Measurements from ENCODE around the gene EID2B.

EID2B gene

DNA sequence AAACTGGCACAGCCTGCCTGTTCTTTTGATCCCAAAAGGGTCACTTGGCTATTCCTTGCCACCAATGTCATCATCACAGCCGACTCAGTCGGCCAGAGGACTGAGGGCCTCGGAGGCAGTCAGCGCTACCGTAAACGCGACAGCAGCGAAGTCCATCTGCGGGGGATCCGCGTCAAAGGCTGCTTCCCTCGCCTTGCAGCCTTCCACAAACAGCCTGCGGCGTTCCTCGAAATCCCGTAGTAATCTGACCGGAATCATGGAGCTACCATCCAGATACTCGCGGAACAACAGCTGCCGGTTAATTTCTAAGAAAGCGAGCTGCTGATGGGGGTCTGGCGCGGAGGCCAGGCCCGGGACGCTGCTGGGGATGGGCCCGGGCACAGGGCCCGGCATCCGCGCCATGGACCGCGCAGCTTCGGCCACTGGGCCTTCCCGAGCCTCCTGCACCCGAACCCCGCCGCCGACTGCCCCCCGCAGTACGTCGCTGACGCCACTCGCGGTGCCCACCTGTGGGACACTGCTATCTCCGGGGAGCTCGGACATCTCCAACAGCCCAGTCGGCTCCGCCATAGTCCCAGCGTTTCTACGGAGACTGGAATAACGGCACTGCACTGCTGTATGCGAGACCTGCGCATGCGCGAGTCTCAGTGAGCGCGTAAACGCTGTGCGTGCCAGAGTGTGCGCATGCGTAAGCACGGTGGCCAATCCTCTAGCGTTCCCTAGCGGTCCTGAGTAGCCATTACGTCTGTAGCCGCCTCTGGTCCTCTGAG, at the start of gene EID2B:
Gene EID2B, minus strand, starts transcription at position 620 of the 770 bp plus-strand sequence. Its CDS starts 50 bp downstream, at position 570.
- peak; percentile 90 for DNase-seq (ENCODE audit: extremely low read depth in 1 of 2, low read depth in 1 of 2)

DNA sequence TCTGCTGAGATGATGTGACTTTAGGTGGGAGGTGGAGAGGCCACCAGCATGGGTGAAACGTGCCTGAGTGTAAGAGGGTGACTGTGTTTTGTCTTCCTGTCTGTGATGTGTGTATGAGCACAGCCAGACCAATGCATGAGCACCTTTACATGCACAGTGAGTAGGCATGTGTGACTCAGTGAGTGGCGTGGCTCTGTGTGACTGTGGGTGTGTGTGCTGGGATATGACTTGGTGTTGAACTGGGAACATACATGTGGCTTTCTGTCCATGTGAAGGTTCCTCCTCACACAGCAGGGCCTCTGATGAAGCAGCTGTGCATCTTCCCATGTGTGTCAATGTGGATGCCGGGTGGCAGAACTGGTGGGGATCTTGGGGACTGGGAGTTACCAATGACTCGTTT, 49.8 kb upstream of the EID2B start:
- no peak for DNase-seq (ENCODE audit: extremely low read depth in 1 of 2, low read depth in 1 of 2)

DNA sequence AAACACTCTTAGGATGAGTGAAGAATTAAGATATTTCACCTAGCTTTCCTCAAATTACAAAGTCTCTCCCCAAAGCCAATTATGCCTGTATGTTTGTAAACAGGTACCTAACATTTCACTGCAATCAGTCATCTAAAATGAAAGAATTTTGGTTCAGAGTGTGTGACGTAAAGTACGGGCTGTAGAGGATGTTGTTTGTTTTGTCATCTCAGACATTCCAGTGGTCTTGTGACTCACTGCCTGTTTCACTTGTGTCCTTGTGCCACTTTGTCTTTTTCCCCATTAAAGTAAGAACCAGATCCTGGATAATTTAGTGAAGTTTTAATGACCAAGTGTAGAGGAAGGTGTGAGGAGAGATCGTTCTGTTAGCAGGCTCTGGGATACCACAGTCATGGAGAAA, 36.0 kb upstream of the EID2B start:
- DNase-seq (ENCODE audit: extremely low read depth in 1 of 2, low read depth in 1 of 2) = no peak

- no peak for DNase-seq (ENCODE audit: extremely low read depth in 1 of 2, low read depth in 1 of 2)
These were observed 33.4 kb upstream of the EID2B start for GRCh38 chr19:39566064-39566463.

- no peak for DNase-seq (ENCODE audit: extremely low read depth in 1 of 2, low read depth in 1 of 2)
These were observed 30.8 kb upstream of the EID2B start for GRCh38 chr19:39563408-39563807.

DNA sequence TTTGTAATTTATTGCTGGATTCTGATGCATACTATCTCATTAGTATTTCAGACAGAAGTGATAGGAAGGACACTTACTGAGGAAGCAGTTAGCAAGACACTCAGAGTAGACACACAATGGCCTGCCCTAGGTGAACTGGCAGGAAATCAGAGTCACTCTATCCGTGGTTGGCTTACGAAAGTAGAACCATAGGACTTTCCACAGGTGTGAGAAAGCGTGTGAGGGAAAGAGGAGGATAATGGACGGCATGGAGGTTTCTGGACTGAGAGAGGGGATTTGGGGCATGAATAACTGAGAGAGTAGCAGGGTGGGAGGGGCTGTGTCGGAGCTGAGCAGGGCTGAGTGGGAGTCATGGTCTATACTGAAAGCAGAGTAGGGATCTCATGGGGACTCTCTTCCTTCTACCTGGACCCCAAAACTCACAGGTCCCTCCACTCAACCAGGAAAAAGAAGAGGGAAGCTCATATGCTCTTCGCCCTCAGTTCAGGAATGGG, 26.0 kb upstream of the EID2B start:
- no peak for DNase-seq (ENCODE audit: extremely low read depth in 1 of 2, low read depth in 1 of 2)

DNA sequence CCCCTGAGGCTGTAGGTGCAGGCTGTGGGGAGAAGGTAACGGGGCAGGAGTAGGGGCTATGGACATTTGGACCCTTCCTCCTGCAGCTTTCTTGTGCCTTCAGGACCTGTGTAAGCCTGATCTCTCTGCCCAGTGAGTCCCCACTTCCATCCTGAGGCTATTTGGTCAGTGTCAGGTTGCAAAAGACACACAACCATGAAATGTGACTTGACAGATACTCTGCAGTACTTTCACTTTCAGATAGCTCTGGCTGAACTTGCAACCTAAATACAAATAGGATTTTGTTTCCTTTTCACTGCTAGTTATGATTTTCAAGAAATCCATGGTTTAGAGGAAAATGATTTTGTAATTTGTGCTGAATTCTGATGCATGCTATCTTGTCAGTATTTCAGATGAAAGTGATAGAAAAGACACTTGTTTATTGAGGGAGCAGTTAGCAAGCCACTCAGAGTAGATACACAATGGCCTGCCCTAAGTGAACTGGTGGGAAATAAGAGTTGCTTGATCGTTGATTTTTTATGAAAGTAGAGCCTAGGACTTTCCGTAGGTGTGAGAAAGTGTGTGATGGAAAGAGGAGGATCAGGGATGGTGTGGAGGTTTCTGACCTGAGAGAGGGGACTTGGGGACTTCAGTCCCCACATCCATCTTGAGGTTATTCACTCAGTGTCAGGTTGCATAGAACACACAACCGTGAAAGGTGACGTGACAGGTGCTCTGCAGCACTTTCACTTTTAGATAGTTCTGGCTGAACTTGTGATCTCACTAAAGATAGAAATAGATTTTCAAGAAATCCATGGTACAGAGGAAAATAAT, 25.4 kb upstream of the EID2B start:
- no peak for DNase-seq (ENCODE audit: extremely low read depth in 1 of 2, low read depth in 1 of 2)

DNA sequence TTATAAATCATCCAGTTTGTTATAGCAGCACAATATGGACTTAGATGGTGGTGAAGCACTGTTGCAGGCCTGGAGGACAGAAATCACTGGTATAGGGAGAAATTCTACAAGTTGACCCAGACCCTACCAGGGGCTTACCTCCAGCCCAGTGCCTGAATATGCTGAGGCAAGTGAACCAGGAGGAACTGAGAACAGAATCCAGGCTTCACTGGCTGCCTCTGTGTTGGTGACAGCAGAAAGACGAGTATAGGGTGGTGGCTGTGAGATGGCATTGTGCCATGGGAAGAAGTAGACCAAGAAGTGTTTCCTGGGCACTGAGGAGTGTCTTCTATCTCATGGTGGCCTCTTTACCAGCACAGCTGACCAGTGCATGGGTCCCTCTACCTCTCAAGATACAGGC, 23.2 kb upstream of the EID2B start:
- DNase-seq (ENCODE audit: extremely low read depth in 1 of 2, low read depth in 1 of 2) = no peak

DNA sequence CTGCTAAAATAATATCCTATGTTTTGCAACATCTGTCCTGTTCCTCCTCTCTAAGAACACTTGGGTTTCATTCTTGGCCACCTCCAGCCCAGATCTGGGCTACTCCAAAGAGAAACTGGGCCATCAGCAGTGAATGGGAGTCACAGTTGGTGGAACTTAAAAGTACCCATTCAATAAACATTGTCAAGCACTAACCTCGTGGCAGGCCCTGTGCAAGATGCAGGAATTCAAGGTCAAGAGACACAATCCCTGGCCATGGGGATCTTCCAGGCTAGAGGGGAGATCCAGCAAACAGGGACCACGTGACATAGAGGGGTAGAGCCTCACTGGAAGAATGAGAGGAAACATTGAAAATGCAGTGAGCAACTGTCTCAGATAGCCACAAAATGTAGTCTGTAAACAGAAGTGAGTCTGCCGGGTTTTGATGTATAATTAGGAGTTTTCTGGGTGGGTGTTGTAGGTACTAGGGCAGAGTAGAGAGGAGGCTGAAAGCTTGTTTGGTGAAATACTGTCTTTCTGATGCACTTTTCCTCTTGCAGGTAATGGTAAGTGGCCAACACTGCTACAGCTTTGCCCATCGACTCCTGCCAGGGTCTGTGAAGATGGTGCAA, 22.2 kb upstream of the EID2B start:
- DNase-seq (ENCODE audit: extremely low read depth in 1 of 2, low read depth in 1 of 2) = no peak

GRCh38 chr19:39553082-39553652, 20.5 kb upstream of the EID2B start:
- no peak for DNase-seq (ENCODE audit: extremely low read depth in 1 of 2, low read depth in 1 of 2)

GRCh38 chr19:39550197-39550596, 17.5 kb upstream of the EID2B start:
- DNase-seq (ENCODE audit: extremely low read depth in 1 of 2, low read depth in 1 of 2) = no peak

- no peak for DNase-seq (ENCODE audit: extremely low read depth in 1 of 2, low read depth in 1 of 2)
These were observed 13.9 kb upstream of the EID2B start for GRCh38 chr19:39546599-39546998.

DNA sequence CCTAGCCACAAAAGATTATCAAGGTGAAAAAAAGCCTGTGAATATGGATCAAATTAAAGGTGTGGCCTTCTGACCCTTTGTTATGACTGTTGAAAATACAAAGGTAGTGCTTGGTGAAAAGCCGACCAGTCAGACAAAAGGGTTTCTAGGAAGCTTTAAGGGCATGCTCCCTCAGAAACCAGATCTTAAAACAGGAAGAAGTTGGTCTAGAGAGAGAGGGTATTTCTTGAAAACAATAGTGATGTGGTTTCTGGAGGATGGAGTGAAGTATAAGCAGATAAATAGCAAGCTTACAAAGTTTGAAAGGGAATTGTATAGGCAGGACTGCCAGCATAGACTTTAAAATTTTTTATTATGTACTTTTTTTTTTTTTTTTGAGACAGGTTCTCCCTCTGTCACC, 12.3 kb upstream of the EID2B start:
- no peak for DNase-seq (ENCODE audit: extremely low read depth in 1 of 2, low read depth in 1 of 2)

GRCh38 chr19:39544226-39544903, 11.7 kb upstream of the EID2B start:
- DNase-seq (ENCODE audit: extremely low read depth in 1 of 2, low read depth in 1 of 2) = no peak

GRCh38 chr19:39543477-39543857, 10.8 kb upstream of the EID2B start:
- no peak for DNase-seq (ENCODE audit: extremely low read depth in 1 of 2, low read depth in 1 of 2)

DNA sequence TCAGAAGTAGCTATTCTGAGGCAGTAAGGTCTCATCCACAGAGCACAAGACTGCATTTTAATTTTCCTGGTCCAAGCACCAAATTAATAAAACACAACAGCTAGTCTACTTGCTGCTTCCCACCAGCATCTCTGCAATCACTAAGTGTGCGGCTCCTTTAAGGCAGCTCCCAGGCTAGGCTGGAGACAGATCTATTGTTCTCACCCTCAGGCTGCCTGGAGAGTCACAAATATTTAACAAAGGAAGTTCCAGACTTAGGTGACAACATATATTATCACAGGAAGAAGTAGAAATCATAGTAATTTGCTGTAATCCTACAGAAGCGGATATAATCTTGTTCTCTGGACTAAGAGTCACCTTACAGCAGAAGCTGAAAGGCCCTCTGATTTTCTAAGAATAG, 9.6 kb upstream of the EID2B start:
- DNase-seq (ENCODE audit: extremely low read depth in 1 of 2, low read depth in 1 of 2) = no peak

DNA sequence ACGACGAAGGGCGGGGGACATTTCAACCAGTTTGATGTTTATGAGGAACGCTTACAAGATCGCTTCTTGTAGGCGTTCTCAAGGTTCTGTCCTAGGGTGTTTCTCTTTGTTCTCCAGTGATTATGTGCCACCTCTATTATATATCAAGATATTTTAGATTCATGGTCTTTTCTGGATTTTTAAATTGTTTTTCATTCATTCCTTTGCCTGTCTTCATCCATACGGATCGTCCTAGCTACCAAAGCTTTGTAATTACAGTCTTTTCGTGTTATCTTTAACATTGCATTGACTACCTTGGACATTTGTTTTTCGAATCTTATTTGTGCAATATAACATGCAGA, 7.7 kb upstream of the EID2B start:
- no peak for DNase-seq (ENCODE audit: extremely low read depth in 1 of 2, low read depth in 1 of 2)

DNA sequence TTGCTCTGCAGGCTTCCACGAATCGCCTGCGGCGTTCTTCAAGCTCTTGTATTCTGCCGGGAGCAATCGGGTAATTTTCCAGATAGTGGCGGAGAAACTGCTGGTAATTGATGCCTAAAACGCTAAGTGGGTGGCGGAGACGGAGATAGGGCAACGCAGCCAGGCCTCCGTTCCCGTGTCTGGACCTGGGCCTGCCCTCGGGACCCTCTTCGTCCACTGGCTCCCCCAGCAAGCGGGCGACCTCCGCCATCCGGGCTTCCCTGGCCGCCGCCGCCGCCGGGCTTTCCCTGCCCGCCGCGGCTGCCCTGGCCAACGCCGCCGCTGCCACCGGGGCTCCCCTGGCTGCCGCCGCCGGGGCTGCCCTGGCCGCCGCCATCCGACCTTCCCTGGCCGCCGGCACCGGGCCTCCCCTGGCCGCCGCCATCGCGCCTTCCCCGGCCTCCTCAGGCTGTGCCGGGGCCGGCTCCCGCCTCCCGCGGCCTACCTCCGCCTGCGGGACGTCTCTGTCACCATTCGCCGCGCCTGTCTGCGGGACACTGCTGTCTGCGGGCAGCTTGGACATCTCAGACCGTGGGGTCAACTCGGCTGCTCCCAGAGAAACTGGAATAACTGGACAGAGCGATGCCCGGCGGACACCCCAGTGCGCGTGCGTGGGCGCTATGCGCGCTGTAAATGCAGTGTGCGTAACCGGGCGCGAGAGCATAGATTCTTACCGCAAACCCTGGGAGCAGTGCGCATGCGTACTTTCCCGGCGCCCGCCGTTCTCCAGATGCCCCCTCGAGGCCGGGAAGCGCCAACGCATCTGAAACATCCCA, 7.1 kb upstream of the EID2B start, which contains the start of gene EID2:
Gene EID2, minus strand, starts transcription at position 644 of the 815 bp plus-strand sequence. Its CDS starts 82 bp downstream, at position 562.
- peak; percentile 87 to 91 for DNase-seq (ENCODE audit: extremely low read depth in 1 of 2, low read depth in 1 of 2)

DNA sequence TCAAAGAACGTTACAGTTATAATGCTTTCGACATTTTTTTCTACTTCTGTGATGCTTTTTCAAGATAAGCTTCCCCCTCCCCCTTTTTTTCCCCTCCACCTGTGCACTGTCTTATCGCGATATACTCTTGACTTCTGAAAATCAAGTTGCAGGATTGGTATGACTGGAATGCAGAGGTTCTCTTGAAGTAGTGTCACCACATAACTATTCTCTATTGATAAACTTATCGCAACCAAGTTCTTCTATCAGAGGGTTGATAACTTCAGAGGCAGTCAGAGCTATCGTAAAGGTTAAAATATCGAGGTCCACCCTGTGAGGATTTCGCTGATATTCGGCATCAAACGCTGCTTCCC, 6.5 kb upstream of the EID2B start:
- DNase-seq (ENCODE audit: extremely low read depth in 1 of 2, low read depth in 1 of 2) = no peak

DNA sequence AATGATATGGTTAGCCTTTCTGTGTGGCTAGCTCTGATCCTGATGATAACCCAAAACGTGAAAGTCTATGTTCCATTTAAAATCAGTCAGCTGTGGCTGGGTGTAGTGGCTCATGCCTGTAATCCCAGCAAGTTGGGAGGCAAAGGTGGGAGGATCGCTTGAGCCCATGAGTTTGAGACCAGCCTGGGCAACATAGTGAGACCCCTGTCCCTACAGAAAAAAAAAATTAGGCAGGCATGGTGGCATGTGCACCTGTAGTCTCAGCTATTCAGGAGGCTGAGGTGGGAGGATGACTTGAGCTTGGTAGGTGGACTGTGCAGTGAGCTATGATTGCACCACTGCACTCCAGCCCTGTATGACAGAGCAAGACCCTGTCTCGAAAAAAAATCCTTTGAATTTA, 1.1 kb upstream of the EID2B start:
- no peak for DNase-seq (ENCODE audit: extremely low read depth in 1 of 2, low read depth in 1 of 2)
